AG09319 (cell line): Measurements from ENCODE around the gene ERC2.

Experiments
- DNase-seq: peaks from one replicate; pipeline ENCODE4 v3.0.0-alpha.2; 2010; ENCODE audit warnings: low read depth; ENCODE audit errors: extremely low read depth
- CTCF ChIP-seq: IDR thresholded peaks from 2 replicates; pipeline ENCODE4 v1.5.1; 2011; ENCODE audit warnings: low read depth, mild to moderate bottlenecking, inconsistent platforms, low read length, moderate library complexity

ERC2 gene

GRCh38 chr3:55541456-55541855 is 926.8 kb downstream of the ERC2 start:
- TF ChIP-seq CTCF, result no peak
- DNase-seq, result no peak

GRCh38 chr3:55541016-55541415 is 927.3 kb downstream of the ERC2 start:
- no peak for TF ChIP-seq CTCF
- no peak for DNase-seq

GRCh38 chr3:55540579-55540978 is 927.7 kb downstream of the ERC2 start:
- TF ChIP-seq CTCF, result no peak
- no peak for DNase-seq

- no peak for TF ChIP-seq CTCF
- DNase-seq, result no peak
Observed at GRCh38 chr3:55538158-55538557, 930.1 kb downstream of the ERC2 start.

- DNase-seq, result no peak
- no peak for TF ChIP-seq CTCF
Observed at GRCh38 chr3:55537563-55537962, 930.7 kb downstream of the ERC2 start.

GRCh38 chr3:55537129-55537528 is 931.1 kb downstream of the ERC2 start:
- no peak for TF ChIP-seq CTCF

GRCh38 chr3:55534876-55535275 is 933.4 kb downstream of the ERC2 start:
- no peak for DNase-seq
- TF ChIP-seq CTCF, result no peak

More at GRCh38 chr3:55537129-55537528, 931.1 kb downstream of the ERC2 start:
- DNase-seq, result no peak
